Neural progenitor cell (in vitro differentiated cells): ENCODE measurements around the gene PCDH8. TPM values are rescaled to one million over a fixed set of nuclear protein-coding genes. Genes with fewer than 3 reads are reported as not detected.

Source experiments
- DNase-seq: peaks from one replicate; pipeline ENCODE4 v3.0.0-alpha.2; 2016; ENCODE audit warnings: low spot score
- H2AFZ ChIP-seq: fragments of 200-600 bp; sonication (generic); replicated peaks from 2 replicates; pipeline ENCODE4 v1.6.1; 2016; ENCODE audit warnings: antibody characterized with exemption
- H3F3A ChIP-seq: fragments of 200-600 bp; sonication (generic); 2 replicates; pipeline ENCODE4 v1.6.1; 2016; ENCODE audit warnings: antibody characterized with exemption, low read depth
- H3K27ac ChIP-seq: fragments of 200-600 bp; sonication (generic); 2 replicates; pipeline ENCODE4 v1.5.1; 2016; ENCODE audit warnings: mild to moderate bottlenecking
- H3K27me3 ChIP-seq: fragments of 200-600 bp; sonication (generic); 2 replicates; pipeline ENCODE4 v1.6.1; 2016; ENCODE audit warnings: mild to moderate bottlenecking, moderate library complexity
- H3K36me3 ChIP-seq: fragments of 200-600 bp; sonication (generic); 2 replicates; pipeline ENCODE4 v1.5.1; 2016
- H3K4me1 ChIP-seq: fragments of 200-600 bp; sonication (generic); 2 replicates; pipeline ENCODE4 v1.6.1; 2016; ENCODE audit warnings: mixed run types
- H3K4me2 ChIP-seq: fragments of 200-600 bp; sonication (generic); 2 replicates; pipeline ENCODE4 v1.6.1; 2016
- H3K4me3 ChIP-seq: fragments of 200-600 bp; sonication (generic); 2 replicates; pipeline ENCODE4 v1.5.1; 2016
- H3K79me2 ChIP-seq: fragments of 200-600 bp; sonication (generic); 2 replicates; pipeline ENCODE4 v1.6.1; 2016; ENCODE audit warnings: low read depth
- H3K9ac ChIP-seq: fragments of 200-600 bp; sonication (generic); 2 replicates; pipeline ENCODE4 v1.6.1; 2016
- H3K9me3 ChIP-seq: fragments of 200-600 bp; sonication (generic); 2 replicates; pipeline ENCODE4 v1.5.1; 2016; ENCODE audit warnings: low read depth
- H4K20me1 ChIP-seq: fragments of 200-600 bp; sonication (generic); 2 replicates; pipeline ENCODE4 v1.6.1; 2016; ENCODE audit warnings: low read depth
- H3K27ac Mint-ChIP-seq: 3 replicates; pipeline ENCODE4 v1.8.0; 2021; ENCODE audit warnings: mixed read lengths
- H3K27me3 Mint-ChIP-seq: 2 replicates; pipeline ENCODE4 v1.8.0; 2022; ENCODE audit warnings: low read depth, mild to moderate bottlenecking, inconsistent platforms, moderate library complexity, mixed read lengths; ENCODE audit not compliant: insufficient read depth
- H3K36me3 Mint-ChIP-seq: 3 replicates; pipeline ENCODE4 v1.8.0; 2021; ENCODE audit warnings: mixed read lengths
- H3K4me1 Mint-ChIP-seq: 3 replicates; pipeline ENCODE4 v1.8.0; 2021; ENCODE audit warnings: mixed read lengths
- H3K4me3 Mint-ChIP-seq: 3 replicates; pipeline ENCODE4 v1.8.0; 2021; ENCODE audit warnings: mild to moderate bottlenecking, moderate library complexity, mixed read lengths
- H3K9me3 Mint-ChIP-seq: 3 replicates; pipeline ENCODE4 v1.8.0; 2020; ENCODE audit warnings: mixed read lengths
- CTCF ChIP-seq: fragments of 200-600 bp; sonication (generic); IDR thresholded peaks from 2 replicates; pipeline ENCODE4 v1.5.1; 2017; ENCODE audit warnings: antibody characterized with exemption, mild to moderate bottlenecking
- EZH2 ChIP-seq: fragments of 200-600 bp; sonication (generic); IDR thresholded peaks from 2 replicates; pipeline ENCODE4 v1.6.1; 2017; ENCODE audit warnings: antibody characterized with exemption, mild to moderate bottlenecking, moderate library complexity
- EZH2phosphoT487 ChIP-seq: fragments of 200-600 bp; sonication (generic); IDR thresholded peaks from 2 replicates; pipeline ENCODE4 v1.6.1; 2017; ENCODE audit warnings: antibody characterized with exemption
- total RNA-seq: library from RNA; depleted of rRNA; stranded (reverse); fragments of >200 nt; gene quantifications from 2 replicates; pipeline ENCODE4 v1.2.3, GENCODE V29; 2015; ENCODE audit warnings: low replicate concordance

The PCDH8 gene
- total RNA-seq, 1 donor from 2014 or later, result 0.52 TPM

- H3K36me3 ChIP-seq, result no peaks in the 10 kb centered on the region
- H3K79me2 ChIP-seq, result no peaks in the 10 kb centered on the region
- no peak for TF ChIP-seq EZH2
- no peak for TF ChIP-seq CTCF
- no peak for TF ChIP-seq EZH2phosphoT487
- Mint-ChIP-seq H3K4me3 (no peak overlapping the region), H3K9me3 (no peaks in the 10 kb centered on the region), H3K36me3 (no peaks in the 10 kb centered on the region), H3K4me1 (peaks cover 43% of the 10 kb centered on the region), H3K27me3 (peaks cover 6% of the 10 kb centered on the region), H3K27ac (no peak overlapping the region)
- H2AFZ ChIP-seq, result no peak overlapping the region
- no peaks in the 10 kb centered on the region for H3K9me3 ChIP-seq
- H3K27ac ChIP-seq, result no peak overlapping the region
- H3F3A ChIP-seq, result peaks cover 14% of the 10 kb centered on the region
- no peak overlapping the region for H3K4me2 ChIP-seq
- no peaks in the 10 kb centered on the region for H3K27me3 ChIP-seq
- no peaks in the 10 kb centered on the region for H4K20me1 ChIP-seq
- no peak overlapping the region for H3K9ac ChIP-seq
- peaks cover 9% of the 10 kb centered on the region for H3K4me1 ChIP-seq
- DNase-seq, result no peak
- no peak overlapping the region for H3K4me3 ChIP-seq
These were observed 44.5 kb upstream of the PCDH8 start for GRCh38 chr13:52892925-52893324.

- Mint-ChIP-seq H3K27ac (no peak overlapping the region), H3K9me3 (no peaks in the 10 kb centered on the region)
- no peaks in the 10 kb centered on the region for H3K27me3 ChIP-seq
These were observed 43.3 kb upstream of the PCDH8 start for GRCh38 chr13:52891706-52892105.

GRCh38 chr13:52887165-52887564 lies 38.7 kb upstream of the PCDH8 start:
- H2AFZ ChIP-seq, result no peak overlapping the region
- TF ChIP-seq EZH2phosphoT487, result no peak
- H3K4me3 ChIP-seq, result no peak overlapping the region
- no peak overlapping the region for H3K9ac ChIP-seq
- Mint-ChIP-seq H3K27me3 (peaks cover 3% of the 10 kb centered on the region), H3K4me3 (no peak overlapping the region), H3K4me1 (peaks cover 4% of the 10 kb centered on the region), H3K27ac (no peak overlapping the region), H3K9me3 (no peaks in the 10 kb centered on the region), H3K36me3 (no peaks in the 10 kb centered on the region)
- no peak overlapping the region for H3K27ac ChIP-seq
- H3F3A ChIP-seq, result no peaks in the 10 kb centered on the region
- peaks cover 10% of the 10 kb centered on the region for H3K27me3 ChIP-seq
- DNase-seq, result no peak
- H3K36me3 ChIP-seq, result no peaks in the 10 kb centered on the region
- H4K20me1 ChIP-seq, result no peaks in the 10 kb centered on the region
- no peaks in the 10 kb centered on the region for H3K9me3 ChIP-seq
- H3K79me2 ChIP-seq, result no peaks in the 10 kb centered on the region
- H3K4me1 ChIP-seq, result no peaks in the 10 kb centered on the region
- H3K4me2 ChIP-seq, result no peak overlapping the region

More at GRCh38 chr13:52891706-52892105, 43.3 kb upstream of the PCDH8 start:
- no peak overlapping the region for H3K4me2 ChIP-seq
- no peaks in the 10 kb centered on the region for H4K20me1 ChIP-seq
- no peak overlapping the region for H2AFZ ChIP-seq
- H3K4me1 ChIP-seq, result peaks cover 3% of the 10 kb centered on the region
- no peaks in the 10 kb centered on the region for H3K36me3 ChIP-seq
- TF ChIP-seq EZH2, result no peak
- TF ChIP-seq EZH2phosphoT487, result no peak
- no peak for TF ChIP-seq CTCF
- peaks cover 8% of the 10 kb centered on the region for H3F3A ChIP-seq
- H3K27me3 Mint-ChIP-seq, result peaks cover 6% of the 10 kb centered on the region
- H3K4me3 Mint-ChIP-seq, result no peak overlapping the region
- no peaks in the 10 kb centered on the region for H3K9me3 ChIP-seq
- no peak for DNase-seq
- H3K4me3 ChIP-seq, result no peak overlapping the region
- no peak overlapping the region for H3K27ac ChIP-seq
- H3K79me2 ChIP-seq, result no peaks in the 10 kb centered on the region
- H3K4me1 Mint-ChIP-seq, result peaks cover 35% of the 10 kb centered on the region
- H3K36me3 Mint-ChIP-seq, result no peaks in the 10 kb centered on the region
- no peak overlapping the region for H3K9ac ChIP-seq

- Histone ChIP-seq H3K27me3 (peaks cover 29% of the 10 kb centered on the region), H2AFZ (no peak overlapping the region), H3K36me3 (no peaks in the 10 kb centered on the region), H3K9ac (no peak overlapping the region), H3K4me3 (no peak overlapping the region), H3K4me2 (no peak overlapping the region), H3K79me2 (no peaks in the 10 kb centered on the region), H3K4me1 (peaks cover 11% of the 10 kb centered on the region), H3F3A (peaks cover 10% of the 10 kb centered on the region), H3K27ac (no peak overlapping the region), H3K9me3 (no peaks in the 10 kb centered on the region), H4K20me1 (no peaks in the 10 kb centered on the region)
- Mint-ChIP-seq H3K36me3 (no peaks in the 10 kb centered on the region), H3K9me3 (no peaks in the 10 kb centered on the region), H3K27ac (no peak overlapping the region), H3K27me3 (peaks cover 9% of the 10 kb centered on the region), H3K4me1 (peaks cover 12% of the 10 kb centered on the region), H3K4me3 (no peak overlapping the region)
- TF ChIP-seq EZH2phosphoT487, result no peak
- TF ChIP-seq EZH2, result no peak
- TF ChIP-seq CTCF, result no peak
- no peak for DNase-seq
These were observed 36.7 kb upstream of the PCDH8 start for GRCh38 chr13:52885141-52885540.
